Osteocyte (in vitro differentiated cells): ENCODE results near the gene CRY1. TPM values are rescaled to one million over a fixed set of nuclear protein-coding genes. Genes with fewer than 3 reads are reported as not detected.

Experiments used
- DNase-seq: peaks from one replicate; pipeline ENCODE4 v3.0.0; 2021; ENCODE audit warnings: mixed read lengths; ENCODE audit not compliant: unreplicated experiment; ENCODE audit errors: extremely low spot score
- H3K27ac Mint-ChIP-seq: one replicate; pipeline ENCODE4 v1.8.0; 2021; ENCODE audit warnings: mild to moderate bottlenecking, mixed read lengths; ENCODE audit not compliant: unreplicated experiment
- H3K27me3 Mint-ChIP-seq: one replicate; pipeline ENCODE4 v1.8.0; 2021; ENCODE audit warnings: mixed read lengths; ENCODE audit not compliant: unreplicated experiment
- H3K36me3 Mint-ChIP-seq: one replicate; pipeline ENCODE4 v1.8.0; 2021; ENCODE audit warnings: mixed read lengths; ENCODE audit not compliant: unreplicated experiment
- H3K4me1 Mint-ChIP-seq: one replicate; pipeline ENCODE4 v1.8.0; 2021; ENCODE audit warnings: mixed read lengths; ENCODE audit not compliant: unreplicated experiment
- H3K4me3 Mint-ChIP-seq: one replicate; pipeline ENCODE4 v1.8.0; 2021; ENCODE audit warnings: mild to moderate bottlenecking, moderate library complexity, mixed read lengths; ENCODE audit not compliant: unreplicated experiment
- H3K9me3 Mint-ChIP-seq: one replicate; pipeline ENCODE4 v1.8.0; 2021; ENCODE audit warnings: mixed read lengths; ENCODE audit not compliant: unreplicated experiment
- CTCF ChIP-seq: fragments of 200-600 bp; sonication (generic); IDR thresholded peaks from 2 replicates; pipeline ENCODE4 v1.5.0; 2021; ENCODE audit warnings: antibody characterized with exemption, mild to moderate bottlenecking, moderate library complexity
- total RNA-seq: library from RNA; stranded (reverse); gene quantifications from 2 replicates; pipeline ENCODE4 v1.2.1, GENCODE V29; 2021

The CRY1 gene
- total RNA-seq, 1 donor from 2014 or later, result 25.7 TPM

- peaks cover 8% of the 10 kb centered on the region for H3K4me1 Mint-ChIP-seq
- DNase-seq, result no peak
- H3K9me3 Mint-ChIP-seq, result peaks cover 12% of the 10 kb centered on the region
- H3K36me3 Mint-ChIP-seq, result peaks cover 9% of the 10 kb centered on the region
- H3K27me3 Mint-ChIP-seq, result no peaks in the 10 kb centered on the region
- H3K27ac Mint-ChIP-seq, result no peak overlapping the region
- no peak for TF ChIP-seq CTCF
- H3K4me3 Mint-ChIP-seq, result no peak overlapping the region
Measured at GRCh38 chr12:107053709-107054108, 39.6 kb downstream of the CRY1 start.

- no peak for TF ChIP-seq CTCF
- Mint-ChIP-seq H3K36me3 (peaks cover 15% of the 10 kb centered on the region), H3K9me3 (peaks cover 28% of the 10 kb centered on the region), H3K4me3 (no peak overlapping the region), H3K27ac (no peak overlapping the region), H3K4me1 (no peaks in the 10 kb centered on the region), H3K27me3 (no peaks in the 10 kb centered on the region)
- DNase-seq, result no peak
Measured at GRCh38 chr12:107045186-107045585, 48.2 kb downstream of the CRY1 start.

GRCh38 chr12:107042801-107043200 lies 50.5 kb downstream of the CRY1 start:
- Mint-ChIP-seq H3K4me1 (peaks cover 3% of the 10 kb centered on the region), H3K9me3 (peaks cover 16% of the 10 kb centered on the region), H3K27ac (no peak overlapping the region), H3K27me3 (no peaks in the 10 kb centered on the region), H3K4me3 (no peak overlapping the region), H3K36me3 (peaks cover 6% of the 10 kb centered on the region)
- no peak for TF ChIP-seq CTCF
- no peak for DNase-seq

GRCh38 chr12:107035733-107036132 lies 57.6 kb downstream of the CRY1 start:
- Mint-ChIP-seq H3K4me3 (no peak overlapping the region), H3K36me3 (no peaks in the 10 kb centered on the region), H3K4me1 (peaks cover 11% of the 10 kb centered on the region), H3K27me3 (no peaks in the 10 kb centered on the region), H3K27ac (no peak overlapping the region), H3K9me3 (peaks cover 3% of the 10 kb centered on the region)
- TF ChIP-seq CTCF, result no peak
- no peak for DNase-seq

GRCh38 chr12:107033758-107034739 lies 59.3 kb downstream of the CRY1 start:
- TF ChIP-seq CTCF, result no peak
- no peak overlapping the region for H3K4me3 Mint-ChIP-seq
- H3K36me3 Mint-ChIP-seq, result no peaks in the 10 kb centered on the region
- peaks cover 3% of the 10 kb centered on the region for H3K9me3 Mint-ChIP-seq
- no peaks in the 10 kb centered on the region for H3K27me3 Mint-ChIP-seq
- no peak for DNase-seq
- H3K27ac Mint-ChIP-seq, result no peak overlapping the region
- peaks cover 14% of the 10 kb centered on the region for H3K4me1 Mint-ChIP-seq
